Measurements from ENCODE around the gene ZNF837.
A peak's percentile ranks its signal among the peaks of the same experiment; 100 is the strongest.

ZNF837 gene

DNA sequence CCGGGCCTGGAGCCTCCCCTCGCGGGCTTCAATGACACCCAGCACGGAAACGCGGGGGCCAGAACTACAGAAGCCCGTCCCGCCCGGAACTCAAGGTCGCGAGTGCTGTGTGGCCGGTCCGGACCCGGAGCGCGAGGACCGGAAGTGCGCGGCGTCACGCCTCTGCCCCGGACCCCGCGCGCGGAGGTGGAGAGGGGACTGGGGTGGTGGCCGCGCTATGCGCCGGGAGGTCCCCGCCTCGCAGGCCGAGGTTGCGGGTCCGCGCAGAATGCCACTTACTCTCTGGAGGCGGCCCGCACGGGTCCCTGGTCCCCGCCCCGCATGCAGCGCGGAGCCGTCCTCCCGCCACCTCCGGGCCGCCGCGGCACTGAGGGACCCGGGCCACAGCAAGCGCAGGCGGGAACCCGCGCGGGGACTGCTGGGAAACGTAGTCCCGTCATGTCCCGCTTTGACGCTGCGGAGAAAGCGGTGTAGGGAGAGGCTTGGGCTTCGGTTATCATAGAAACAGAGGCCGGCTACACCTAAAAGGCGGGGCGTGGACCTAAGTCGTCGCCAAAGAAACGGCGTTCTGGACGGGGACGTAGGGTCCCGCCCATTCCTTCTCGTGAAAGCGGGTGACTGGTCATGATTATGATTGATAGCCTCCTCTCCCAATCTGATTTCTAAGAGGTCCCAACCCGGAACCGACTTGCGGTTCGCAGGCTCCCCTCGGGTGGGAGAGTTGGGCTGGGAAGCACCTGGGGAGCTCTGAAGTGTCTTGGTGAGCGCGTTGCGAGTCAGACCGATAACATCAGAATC lies at the start of gene ZNF837:
TSS of gene ZNF837 (minus strand) at position 369 of the 798 bp plus-strand sequence. CDS start 11,698 bp downstream, outside the sequence.
- Histone ChIP-seq H3K4me3 (peak within 1 kb of the TSS; percentile 91), H3K27ac (peak within 1 kb of the TSS; percentile 97 to 98)
- peak; percentile 99 for DNase-seq (ENCODE audit: low spot score)
- TF ChIP-seq, protein P1, sequence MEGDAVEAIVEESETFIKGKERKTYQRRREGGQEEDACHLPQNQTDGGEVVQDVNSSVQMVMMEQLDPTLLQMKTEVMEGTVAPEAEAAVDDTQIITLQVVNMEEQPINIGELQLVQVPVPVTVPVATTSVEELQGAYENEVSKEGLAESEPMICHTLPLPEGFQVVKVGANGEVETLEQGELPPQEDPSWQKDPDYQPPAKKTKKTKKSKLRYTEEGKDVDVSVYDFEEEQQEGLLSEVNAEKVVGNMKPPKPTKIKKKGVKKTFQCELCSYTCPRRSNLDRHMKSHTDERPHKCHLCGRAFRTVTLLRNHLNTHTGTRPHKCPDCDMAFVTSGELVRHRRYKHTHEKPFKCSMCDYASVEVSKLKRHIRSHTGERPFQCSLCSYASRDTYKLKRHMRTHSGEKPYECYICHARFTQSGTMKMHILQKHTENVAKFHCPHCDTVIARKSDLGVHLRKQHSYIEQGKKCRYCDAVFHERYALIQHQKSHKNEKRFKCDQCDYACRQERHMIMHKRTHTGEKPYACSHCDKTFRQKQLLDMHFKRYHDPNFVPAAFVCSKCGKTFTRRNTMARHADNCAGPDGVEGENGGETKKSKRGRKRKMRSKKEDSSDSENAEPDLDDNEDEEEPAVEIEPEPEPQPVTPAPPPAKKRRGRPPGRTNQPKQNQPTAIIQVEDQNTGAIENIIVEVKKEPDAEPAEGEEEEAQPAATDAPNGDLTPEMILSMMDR (IDR thresholded peaks at IDR 0.05): no peak

DNA sequence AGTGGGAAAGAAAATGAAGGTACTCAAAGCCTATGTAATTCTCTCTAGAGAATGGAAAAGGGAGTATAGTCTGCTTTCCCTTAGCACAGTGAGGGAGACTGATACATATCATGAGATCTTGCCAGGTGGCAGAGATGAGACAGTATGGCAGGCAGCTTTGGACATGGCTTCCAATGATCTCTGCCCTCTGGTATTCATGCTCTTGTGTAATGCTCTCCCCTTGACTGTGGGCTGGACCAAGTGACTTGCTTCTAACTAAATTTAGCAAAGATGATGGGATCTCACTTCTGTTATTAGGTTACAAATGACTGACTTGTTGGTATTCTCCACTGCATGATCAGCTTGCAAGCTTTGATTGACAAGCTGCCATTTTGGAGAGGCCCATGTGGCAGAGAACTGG lies 48.9 kb upstream of the ZNF837 start:
- Histone ChIP-seq H3K4me3 (peak overlapping the region; percentile 25), H3K27ac (no peak overlapping the region)
- no peak for DNase-seq (ENCODE audit: low spot score)
- TF ChIP-seq, protein P1 (IDR thresholded peaks at IDR 0.05): no peak

DNA sequence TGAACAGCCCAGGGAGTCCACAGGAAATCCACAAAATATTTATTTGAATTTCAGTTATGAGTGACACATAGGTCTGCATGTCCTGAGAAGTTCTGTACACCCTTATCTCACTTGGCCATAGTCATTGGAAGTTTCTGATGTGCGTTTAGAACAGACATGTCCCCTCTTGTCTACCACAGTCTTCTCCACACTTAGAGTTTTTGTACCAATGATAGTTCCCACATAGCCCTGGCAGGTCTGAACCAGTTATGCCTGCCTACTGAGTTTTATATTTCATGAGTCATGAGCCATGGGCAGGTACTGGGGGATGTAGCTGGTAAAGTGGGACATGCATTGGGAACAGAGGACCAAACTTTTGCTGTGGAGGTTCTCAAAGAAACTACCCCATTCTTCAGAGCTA lies 47.8 kb upstream of the ZNF837 start:
- Histone ChIP-seq H3K4me3 (no peak overlapping the region), H3K27ac (no peak overlapping the region)
- TF ChIP-seq, protein P1 (IDR thresholded peaks at IDR 0.05): no peak
- DNase-seq (ENCODE audit: low spot score): no peak

DNA sequence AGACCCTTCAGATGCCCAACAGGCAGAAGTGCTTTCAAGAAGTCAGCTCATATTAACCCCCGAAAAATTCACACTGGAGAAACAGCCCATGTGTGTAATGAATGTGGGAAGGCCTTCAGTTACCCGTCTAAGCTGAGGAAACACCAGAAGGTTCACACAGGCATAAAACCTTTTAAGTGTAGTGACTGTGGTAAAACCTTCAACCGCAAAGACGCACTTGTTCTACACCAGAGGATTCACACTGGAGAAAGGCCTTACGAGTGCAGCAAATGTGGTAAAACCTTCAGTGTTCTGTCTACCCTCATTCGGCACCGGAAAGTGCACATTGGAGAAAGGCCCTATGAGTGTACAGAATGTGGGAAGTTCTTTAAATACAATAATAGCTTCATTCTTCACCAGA lies 36.2 kb upstream of the ZNF837 start:
- Histone ChIP-seq H3K4me3 (no peak overlapping the region), H3K27ac (no peak overlapping the region)
- DNase-seq (ENCODE audit: low spot score): no peak
- TF ChIP-seq, protein P1 (IDR thresholded peaks at IDR 0.05): no peak

DNA sequence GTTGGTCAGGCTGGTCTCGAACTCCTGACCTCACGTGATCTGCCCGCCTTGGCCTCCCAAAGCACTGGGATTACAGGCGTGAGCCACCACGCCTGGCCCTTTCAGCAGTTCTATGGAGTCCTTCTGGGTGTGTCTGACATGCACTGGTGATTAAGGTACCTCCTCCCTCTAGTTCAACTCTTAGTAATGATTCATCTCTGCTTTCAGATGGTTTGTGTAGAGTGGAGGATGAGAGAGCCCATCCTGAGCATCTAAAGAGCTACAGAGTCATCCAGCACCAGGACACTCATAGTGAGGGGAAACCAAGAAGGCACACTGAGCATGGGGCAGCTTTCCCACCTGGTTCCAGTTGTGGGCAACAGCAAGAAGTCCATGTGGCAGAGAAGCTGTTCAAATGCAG lies 35.8 kb upstream of the ZNF837 start:
- no peak for DNase-seq (ENCODE audit: low spot score)
- Histone ChIP-seq H3K27ac (no peak overlapping the region), H3K4me3 (no peak overlapping the region)
- TF ChIP-seq, protein P1 (IDR thresholded peaks at IDR 0.05): no peak

DNA sequence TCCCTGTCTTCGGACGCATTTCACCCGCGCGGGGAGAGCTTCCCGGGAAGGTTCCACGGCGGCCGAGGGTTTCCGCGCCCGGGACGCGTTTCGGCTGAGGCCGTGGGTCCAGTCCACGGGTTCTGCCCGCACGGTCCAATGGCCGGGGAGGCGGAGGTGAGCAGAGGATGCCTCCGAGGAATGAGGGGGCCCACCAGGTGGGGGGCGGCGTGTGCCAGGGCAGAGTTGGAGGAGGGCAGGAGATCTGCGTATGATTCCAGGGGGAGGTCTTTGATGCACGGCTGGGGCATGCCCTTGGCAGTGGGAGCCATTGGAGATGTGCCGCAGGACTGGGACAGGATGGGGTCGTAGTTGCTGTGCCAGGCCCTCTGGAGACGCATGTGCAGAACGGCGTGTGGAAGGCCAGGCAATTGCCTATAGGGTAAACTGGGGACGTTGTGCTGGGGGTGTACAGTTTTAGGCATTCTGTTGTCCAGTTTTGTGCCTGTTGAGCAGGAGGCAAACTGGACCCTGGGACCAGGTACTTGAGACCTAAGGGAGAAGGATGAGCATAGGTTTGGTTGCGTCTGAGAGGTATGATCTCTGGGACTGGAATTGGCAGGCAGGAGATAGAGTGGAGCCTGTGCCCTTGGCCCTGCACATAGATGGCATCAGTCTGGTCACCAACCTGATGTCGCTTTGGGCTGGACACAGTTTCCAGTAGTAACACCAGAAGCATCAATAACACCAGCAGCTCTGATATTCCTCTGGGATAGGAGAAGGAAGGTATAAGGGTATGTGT lies 28.4 kb upstream of the ZNF837 start:
- peak overlapping the region; percentile 73 to 90 for H3K27ac ChIP-seq
- TF ChIP-seq, protein P1 (IDR thresholded peaks at IDR 0.05): no peak
- no peak for DNase-seq (ENCODE audit: low spot score)
- H3K4me3 ChIP-seq: peak overlapping the region; percentile 90

Measured in coronary artery (tissue), 2 donors.